Measurements from ENCODE around the gene OTOP1.

DNA sequence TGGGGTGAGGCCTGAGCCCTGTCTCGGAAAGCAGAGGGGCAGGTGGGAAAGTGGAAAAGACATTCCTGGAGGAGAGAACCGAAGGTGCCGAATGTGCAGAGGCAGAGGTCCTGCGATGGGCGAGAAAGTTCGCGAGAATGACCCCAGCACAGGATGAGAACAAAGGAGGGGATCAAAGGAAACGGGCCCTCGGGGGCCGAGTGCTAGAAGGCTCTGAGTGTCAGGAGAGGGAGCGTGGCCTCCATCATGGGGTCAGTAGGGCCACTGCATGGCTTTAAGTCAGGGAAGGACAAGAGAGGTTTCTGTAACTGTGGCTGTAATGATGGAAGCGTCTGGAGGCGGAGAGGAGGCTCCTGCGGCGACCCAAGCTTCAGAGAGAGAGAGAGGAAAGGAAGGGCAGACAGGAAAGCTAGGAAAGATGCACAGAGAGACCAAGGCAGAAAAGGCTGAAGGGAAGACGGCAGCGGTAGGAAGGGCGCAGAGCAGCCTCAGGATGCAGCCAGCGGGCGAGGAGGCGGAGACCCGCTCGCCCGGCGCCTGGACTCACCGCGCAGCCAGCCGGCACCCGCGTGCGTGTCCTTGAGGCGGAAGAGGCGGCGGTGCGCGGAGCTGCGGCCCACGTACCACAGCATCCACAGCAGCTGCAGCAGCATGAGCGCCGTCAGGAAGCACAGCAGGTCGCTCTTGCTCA is 669 bp downstream of the OTOP1 start:
- no peak for TF ChIP-seq POLR2A (IDR thresholded peaks at IDR 0.05; ENCODE audit: low read length)
- TF ChIP-seq GATA1 (IDR thresholded peaks at IDR 0.05; ENCODE audit: low read depth, low read length): no peak

Measured in erythroblast (primary cell).